ENCODE measurements around the gene CLDN25. TPM values are rescaled to one million over a fixed set of nuclear protein-coding genes. Genes with fewer than 3 reads are reported as not detected.

CLDN25 gene
- total and polyA plus RNA-seq, 2 donors (not counting 3 experiments of a cell fraction or from before 2014, with no cell fraction given) = not detected

- POLR2A ChIA-PET = no interaction called here
Measured at GRCh38 chr11:113732092-113732491, 47.5 kb upstream of the CLDN25 start.

More at GRCh38 chr11:113732092-113732491, 47.5 kb upstream of the CLDN25 start:
- Histone ChIP-seq H4K20me1 (replicated peaks; ENCODE audit: control insufficient read depth, extremely low read depth, insufficient read depth, low read length) (no peaks in the 10 kb centered on the region), H3K27ac (ENCODE audit: insufficient read depth, low read depth, low read length) (no peak overlapping the region), H3K27me3 (ENCODE audit: control insufficient read depth in 2 of 2, insufficient read depth in 2 of 2, low read length in 2 of 2) (no peaks in the 10 kb centered on the region), H3K4me2 (ENCODE audit: insufficient read depth, low read length) (no peak overlapping the region), H3K9me3 (replicated peaks; ENCODE audit: control insufficient read depth, insufficient read depth, low read length) (no peaks in the 10 kb centered on the region), H3K9ac (replicated peaks; ENCODE audit: extremely low read depth, insufficient read depth, low read length) (no peak overlapping the region), H3K9me1 (replicated peaks; ENCODE audit: control insufficient read depth, extremely low read depth, insufficient read depth, low read length) (no peaks in the 10 kb centered on the region), H3K4me3 (replicated peaks in 1 of 3; ENCODE audit: insufficient read depth in 1 of 3, low read depth in 1 of 3, low read length in 3 of 3) (no peak overlapping the region), H2AFZ (ENCODE audit: low read depth, low read length) (no peak overlapping the region), H3K79me2 (ENCODE audit: control insufficient read depth, insufficient read depth, low read length) (no peaks in the 10 kb centered on the region), H3K36me3 (ENCODE audit: control insufficient read depth in 2 of 2, extremely low read depth in 1 of 2, insufficient read depth in 2 of 2, low read length in 2 of 2) (peaks cover 8 to 19% of the 10 kb centered on the region in 2 experiments), H3K4me1 (ENCODE audit: control insufficient read depth, extremely low read depth, insufficient read depth, low read length) (no peaks in the 10 kb centered on the region)
- TF ChIP-seq FOS (IDR thresholded peaks at IDR 0.05; ENCODE audit: borderline replicate concordance, insufficient read depth, low read length) (no peak), JUN (IDR thresholded peaks at IDR 0.05; ENCODE audit: borderline replicate concordance, insufficient read depth, insufficient read length, low read depth) (no peak), POLR2A (IDR thresholded peaks at IDR 0.05; ENCODE audit: low read depth, low read length) (no peak), MYC (IDR thresholded peaks at IDR 0.05; ENCODE audit: low read depth, low read length) (no peak), POLR2AphosphoS5 (IDR thresholded peaks at IDR 0.05; ENCODE audit: insufficient read depth, low read depth, low read length) (no peak), GATA2 (IDR thresholded peaks at IDR 0.05; ENCODE audit: insufficient read depth, insufficient read length, low read depth, low read length) (no peak), MAX (IDR thresholded peaks at IDR 0.05; ENCODE audit: insufficient read depth, insufficient read length) (no peak), EZH2 (IDR thresholded peaks at IDR 0.05; ENCODE audit: borderline replicate concordance, low read depth, low read length, severe bottlenecking) (no peak), CTCF (IDR thresholded peaks at IDR 0.05; ENCODE audit: extremely low read depth in 1 of 2, insufficient read depth in 1 of 2, low read depth in 1 of 2, low read length in 2 of 2) (no peak)
- CTCF ChIA-PET = no interaction called here
- no peak for FAIRE-seq
- intact Hi-C loops (cut with micrococcal nuclease) (no loop called here), dilution Hi-C loops (cut with MboI; ENCODE audit: extremely low pct_ligation_motif_present, low sequenced_read_pairs) (no loop called here)
- BruUV-seq (replicated peaks) = no TSS peak
- DNase-seq (ENCODE audit: low read depth, low spot score) = no peak

Data from endothelial cell of umbilical vein (primary cell).